ENCODE data around the gene HRH2. TPM values are rescaled to one million over a fixed set of nuclear protein-coding genes. Genes with fewer than 3 reads are reported as not detected.

HRH2 gene
- total and polyA plus RNA-seq, 4 donors: 1.8 to 36.1 (median 9.9) TPM

GRCh38 chr5:175742290-175742994 lies 84.6 kb downstream of the HRH2 start:
- 71 to 75% methylated on average over 10 of the region's 10 CpGs for WGBS, 2 donors
- Histone ChIP-seq H3K27me3 (ENCODE audit: control insufficient read depth in 3 of 3, insufficient read depth in 3 of 3, low read length in 2 of 3) (peaks cover 0 to 4% (median 3%) of the 10 kb centered on the region in 3 donors), H3K4me1 (ENCODE audit: control insufficient read depth in 5 of 5, insufficient read depth in 5 of 5, low read length in 5 of 5) (no peaks in the 10 kb centered on the region), H3K9me3 (ENCODE audit: control insufficient read depth in 4 of 4, insufficient read depth in 3 of 4, low read length in 3 of 4) (no peaks in the 10 kb centered on the region), H3K4me3 (no peak overlapping the region), H3K27ac (ENCODE audit: low read depth in 1 of 2, low read length in 1 of 2) (no peak overlapping the region), H3K36me3 (ENCODE audit: control insufficient read depth in 4 of 4, insufficient read depth in 4 of 4, low read length in 4 of 4) (no peaks in the 10 kb centered on the region), H3K9ac (ENCODE audit: insufficient read depth in 1 of 2, low read length in 2 of 2) (no peak overlapping the region)
- ATAC-seq (ENCODE audit: insufficient read depth, low FRiP score) (no peak), DNase-seq (no peak)
- TF ChIP-seq, protein P1, sequence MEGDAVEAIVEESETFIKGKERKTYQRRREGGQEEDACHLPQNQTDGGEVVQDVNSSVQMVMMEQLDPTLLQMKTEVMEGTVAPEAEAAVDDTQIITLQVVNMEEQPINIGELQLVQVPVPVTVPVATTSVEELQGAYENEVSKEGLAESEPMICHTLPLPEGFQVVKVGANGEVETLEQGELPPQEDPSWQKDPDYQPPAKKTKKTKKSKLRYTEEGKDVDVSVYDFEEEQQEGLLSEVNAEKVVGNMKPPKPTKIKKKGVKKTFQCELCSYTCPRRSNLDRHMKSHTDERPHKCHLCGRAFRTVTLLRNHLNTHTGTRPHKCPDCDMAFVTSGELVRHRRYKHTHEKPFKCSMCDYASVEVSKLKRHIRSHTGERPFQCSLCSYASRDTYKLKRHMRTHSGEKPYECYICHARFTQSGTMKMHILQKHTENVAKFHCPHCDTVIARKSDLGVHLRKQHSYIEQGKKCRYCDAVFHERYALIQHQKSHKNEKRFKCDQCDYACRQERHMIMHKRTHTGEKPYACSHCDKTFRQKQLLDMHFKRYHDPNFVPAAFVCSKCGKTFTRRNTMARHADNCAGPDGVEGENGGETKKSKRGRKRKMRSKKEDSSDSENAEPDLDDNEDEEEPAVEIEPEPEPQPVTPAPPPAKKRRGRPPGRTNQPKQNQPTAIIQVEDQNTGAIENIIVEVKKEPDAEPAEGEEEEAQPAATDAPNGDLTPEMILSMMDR (IDR thresholded peaks at IDR 0.05; ENCODE audit: control extremely low read depth, extremely low read depth): no peak

- Histone ChIP-seq H3K4me1 (ENCODE audit: control insufficient read depth in 5 of 5, insufficient read depth in 5 of 5, low read length in 5 of 5) (no peaks in the 10 kb centered on the region), H3K36me3 (ENCODE audit: control insufficient read depth in 4 of 4, insufficient read depth in 4 of 4, low read length in 4 of 4) (no peaks in the 10 kb centered on the region), H3K4me3 (no peak overlapping the region), H3K27me3 (ENCODE audit: control insufficient read depth in 3 of 3, insufficient read depth in 3 of 3, low read length in 2 of 3) (peaks cover 0 to 4% (median 3%) of the 10 kb centered on the region in 3 donors), H3K9ac (ENCODE audit: insufficient read depth in 1 of 2, low read length in 2 of 2) (no peak overlapping the region), H3K9me3 (ENCODE audit: control insufficient read depth in 4 of 4, insufficient read depth in 3 of 4, low read length in 3 of 4) (peaks cover 0 to 4% (median 0%) of the 10 kb centered on the region in 4 donors), H3K27ac (ENCODE audit: low read depth in 1 of 2, low read length in 1 of 2) (no peak overlapping the region)
- 68 to 72% methylated on average over 1 of the region's 1 CpG for WGBS, 2 donors
- DNase-seq (peak in 2 of 3 donors; percentile 41 to 57), ATAC-seq (ENCODE audit: insufficient read depth, low FRiP score) (no peak)
- TF ChIP-seq, protein P1 (IDR thresholded peaks at IDR 0.05; ENCODE audit: control extremely low read depth, extremely low read depth): no peak
Measured at GRCh38 chr5:175743676-175744210, 85.9 kb downstream of the HRH2 start.

DNA sequence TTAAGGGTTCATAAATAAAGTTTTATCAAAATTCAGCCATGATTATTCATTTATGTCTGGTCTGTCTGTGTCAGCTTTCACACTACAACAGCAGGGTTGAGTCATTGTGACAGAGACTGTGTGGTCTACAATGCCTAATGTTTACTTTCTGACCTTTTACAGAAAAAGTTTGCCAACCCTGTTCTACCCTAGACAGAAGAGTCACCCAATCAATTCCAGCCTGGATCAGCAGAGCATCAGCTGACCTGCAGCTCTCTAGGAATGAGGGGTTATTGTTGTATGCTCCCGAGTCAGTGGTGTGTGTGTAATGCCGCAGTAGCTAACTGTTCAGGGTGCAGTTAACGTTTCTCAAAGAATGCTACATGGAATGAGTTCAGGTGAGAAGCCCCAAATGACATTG lies 87.3 kb downstream of the HRH2 start:
- Histone ChIP-seq H3K9ac (ENCODE audit: insufficient read depth in 1 of 2, low read length in 2 of 2) (no peak overlapping the region), H3K36me3 (ENCODE audit: control insufficient read depth in 4 of 4, insufficient read depth in 4 of 4, low read length in 4 of 4) (no peaks in the 10 kb centered on the region), H3K27ac (ENCODE audit: low read depth in 1 of 2, low read length in 1 of 2) (no peak overlapping the region), H3K4me3 (no peak overlapping the region), H3K4me1 (ENCODE audit: control insufficient read depth in 5 of 5, insufficient read depth in 5 of 5, low read length in 5 of 5) (no peaks in the 10 kb centered on the region), H3K9me3 (ENCODE audit: control insufficient read depth in 4 of 4, insufficient read depth in 3 of 4, low read length in 3 of 4) (peaks cover 0 to 4% (median 0%) of the 10 kb centered on the region in 4 donors), H3K27me3 (ENCODE audit: control insufficient read depth in 3 of 3, insufficient read depth in 3 of 3, low read length in 2 of 3) (peaks cover 0 to 4% (median 0%) of the 10 kb centered on the region in 3 donors)
- DNase-seq (no peak), ATAC-seq (ENCODE audit: insufficient read depth, low FRiP score) (no peak)
- TF ChIP-seq, protein P1 (IDR thresholded peaks at IDR 0.05; ENCODE audit: control extremely low read depth, extremely low read depth): no peak
- 72 to 73% methylated on average over 3 of the region's 3 CpGs for WGBS, 2 donors
